DND-41 (cell line): ENCODE data around the gene LAMA2.

Source experiments
- ATAC-seq: fragments of 200-7000 bp; cut with Tn5 transposase; 3 replicates; pipeline ENCODE4 v1.9.1; 2021; ENCODE audit warnings: low read depth; ENCODE audit not compliant: insufficient read depth
- DNase-seq: peaks from one replicate; pipeline ENCODE4 v3.0.0-alpha.2; 2020
- H2AFZ ChIP-seq: 2 replicates; pipeline ENCODE4 v1.6.0; 2012; ENCODE audit warnings: low read depth, low read length
- H3K27ac ChIP-seq: 2 replicates; pipeline ENCODE4 v1.5.1; 2012; ENCODE audit warnings: low read length, inconsistent platforms
- H3K27me3 ChIP-seq: fragments of 200-600 bp; sonication (generic); 2 replicates; pipeline ENCODE4 v1.6.0; 2012; ENCODE audit warnings: low read length, mild to moderate bottlenecking, inconsistent platforms; ENCODE audit not compliant: insufficient read depth, poor library complexity
- H3K36me3 ChIP-seq: 2 replicates; pipeline ENCODE4 v1.5.1; 2012; ENCODE audit warnings: low read length, inconsistent platforms; ENCODE audit not compliant: insufficient read depth
- H3K4me1 ChIP-seq: 2 replicates; pipeline ENCODE4 v1.5.1; 2012; ENCODE audit warnings: mild to moderate bottlenecking, low read length; ENCODE audit not compliant: insufficient read depth
- H3K4me2 ChIP-seq: 2 replicates; pipeline ENCODE4 v1.6.0; 2012; ENCODE audit warnings: mild to moderate bottlenecking, moderate library complexity, low read length, inconsistent platforms; ENCODE audit not compliant: insufficient read depth
- H3K4me3 ChIP-seq, 2 experiments: fragments of 200-600 bp in 1 of 2; shearing (Covaris generic) in 1 of 2; 2 replicates each; pipeline ENCODE4 v1.5.1; 2012 to 2016; ENCODE audit warnings: inconsistent platforms in 2 of 2, low read length in 2 of 2, mild to moderate bottlenecking in 2 of 2, low read depth in 1 of 2, moderate library complexity in 1 of 2
- H3K79me2 ChIP-seq: 2 replicates; pipeline ENCODE4 v1.6.0; 2012; ENCODE audit warnings: low read length, inconsistent platforms; ENCODE audit not compliant: insufficient read depth
- H3K9ac ChIP-seq: 2 replicates; pipeline ENCODE4 v1.6.0; 2012; ENCODE audit warnings: low read depth, mild to moderate bottlenecking, inconsistent platforms, low read length, moderate library complexity
- H3K9me3 ChIP-seq: 2 replicates; pipeline ENCODE4 v1.5.1; 2012; ENCODE audit warnings: low read length, moderate library complexity, mild to moderate bottlenecking, inconsistent platforms; ENCODE audit not compliant: insufficient read depth, severe bottlenecking
- H4K20me1 ChIP-seq: 2 replicates; pipeline ENCODE4 v1.6.0; 2012; ENCODE audit warnings: low read length; ENCODE audit not compliant: insufficient read depth
- EZH2 ChIP-seq: IDR thresholded peaks from 3 replicates; pipeline ENCODE4 v1.6.1; 2012; ENCODE audit warnings: borderline replicate concordance, low read depth, mild to moderate bottlenecking, moderate library complexity, low read length, inconsistent platforms; ENCODE audit not compliant: severe bottlenecking
- TF ChIP-seq, protein P1 (sequence below): IDR thresholded peaks from 2 replicates; pipeline ENCODE4 v1.5.1; 2012; ENCODE audit warnings: borderline replicate concordance, low read length, moderate library complexity, mild to moderate bottlenecking; ENCODE audit not compliant: poor library complexity, severe bottlenecking; ENCODE audit errors: extremely low read depth

Gene LAMA2

DNA sequence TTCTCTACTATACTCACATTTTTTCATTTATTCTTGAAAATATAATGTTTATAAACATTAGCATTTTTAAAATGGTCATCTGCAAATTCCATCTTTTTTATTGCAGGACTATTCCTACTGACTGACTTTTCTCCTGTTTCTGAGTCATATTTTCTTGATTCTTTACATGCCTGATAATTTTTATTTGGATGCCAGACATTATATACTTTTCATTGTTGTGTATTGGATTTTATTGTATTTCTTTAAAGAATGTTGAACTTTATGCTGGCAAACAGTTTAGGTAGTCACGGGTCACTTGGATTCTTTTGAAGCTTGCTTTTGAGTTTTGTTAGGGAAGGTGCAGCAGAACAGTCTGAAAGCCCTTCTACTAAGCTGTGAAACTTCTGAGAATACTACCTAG lies 423.9 kb downstream of the LAMA2 start:
- Histone ChIP-seq H3K4me3 (no peak overlapping the region), H3K27me3 (no peaks in the 10 kb centered on the region), H3K79me2 (no peaks in the 10 kb centered on the region), H3K36me3 (no peaks in the 10 kb centered on the region), H4K20me1 (no peaks in the 10 kb centered on the region), H2AFZ (no peak overlapping the region), H3K27ac (no peak overlapping the region), H3K4me1 (no peaks in the 10 kb centered on the region), H3K9me3 (no peaks in the 10 kb centered on the region), H3K9ac (no peak overlapping the region), H3K4me2 (no peak overlapping the region)
- TF ChIP-seq, protein P1, sequence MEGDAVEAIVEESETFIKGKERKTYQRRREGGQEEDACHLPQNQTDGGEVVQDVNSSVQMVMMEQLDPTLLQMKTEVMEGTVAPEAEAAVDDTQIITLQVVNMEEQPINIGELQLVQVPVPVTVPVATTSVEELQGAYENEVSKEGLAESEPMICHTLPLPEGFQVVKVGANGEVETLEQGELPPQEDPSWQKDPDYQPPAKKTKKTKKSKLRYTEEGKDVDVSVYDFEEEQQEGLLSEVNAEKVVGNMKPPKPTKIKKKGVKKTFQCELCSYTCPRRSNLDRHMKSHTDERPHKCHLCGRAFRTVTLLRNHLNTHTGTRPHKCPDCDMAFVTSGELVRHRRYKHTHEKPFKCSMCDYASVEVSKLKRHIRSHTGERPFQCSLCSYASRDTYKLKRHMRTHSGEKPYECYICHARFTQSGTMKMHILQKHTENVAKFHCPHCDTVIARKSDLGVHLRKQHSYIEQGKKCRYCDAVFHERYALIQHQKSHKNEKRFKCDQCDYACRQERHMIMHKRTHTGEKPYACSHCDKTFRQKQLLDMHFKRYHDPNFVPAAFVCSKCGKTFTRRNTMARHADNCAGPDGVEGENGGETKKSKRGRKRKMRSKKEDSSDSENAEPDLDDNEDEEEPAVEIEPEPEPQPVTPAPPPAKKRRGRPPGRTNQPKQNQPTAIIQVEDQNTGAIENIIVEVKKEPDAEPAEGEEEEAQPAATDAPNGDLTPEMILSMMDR, result no peak
- TF ChIP-seq EZH2, result no peak
- DNase-seq (no peak), ATAC-seq (no peak)

DNA sequence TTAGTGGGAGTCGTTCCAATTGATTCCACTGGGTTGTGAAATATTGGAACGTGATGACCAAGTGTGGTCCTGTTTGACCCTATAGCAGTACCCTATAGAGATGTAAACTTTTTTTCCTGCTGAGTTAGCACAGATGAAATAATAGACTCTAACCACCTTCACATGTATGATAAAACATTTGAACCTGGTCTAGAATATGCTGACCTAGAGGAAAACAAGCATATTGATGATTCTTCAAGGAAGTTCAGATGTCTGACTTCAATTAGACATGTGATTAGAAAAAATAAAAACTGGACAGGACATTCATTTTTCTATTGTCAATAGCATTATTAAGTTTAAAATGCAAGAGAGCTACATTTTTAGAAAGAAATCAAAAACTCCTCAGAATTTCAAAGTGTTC lies 424.9 kb downstream of the LAMA2 start:
- no peak overlapping the region for H3K27ac ChIP-seq
- H3K79me2 ChIP-seq, result no peaks in the 10 kb centered on the region
- no peaks in the 10 kb centered on the region for H3K27me3 ChIP-seq
- H2AFZ ChIP-seq, result no peak overlapping the region
- H3K4me1 ChIP-seq, result no peaks in the 10 kb centered on the region
- DNase-seq (no peak), ATAC-seq (no peak)
- no peaks in the 10 kb centered on the region for H3K9me3 ChIP-seq
- H3K9ac ChIP-seq, result no peak overlapping the region
- no peaks in the 10 kb centered on the region for H4K20me1 ChIP-seq
- H3K4me2 ChIP-seq, result no peak overlapping the region
- H3K4me3 ChIP-seq, result no peak overlapping the region
- no peaks in the 10 kb centered on the region for H3K36me3 ChIP-seq
- TF ChIP-seq, protein P1, result no peak
- no peak for TF ChIP-seq EZH2

DNA sequence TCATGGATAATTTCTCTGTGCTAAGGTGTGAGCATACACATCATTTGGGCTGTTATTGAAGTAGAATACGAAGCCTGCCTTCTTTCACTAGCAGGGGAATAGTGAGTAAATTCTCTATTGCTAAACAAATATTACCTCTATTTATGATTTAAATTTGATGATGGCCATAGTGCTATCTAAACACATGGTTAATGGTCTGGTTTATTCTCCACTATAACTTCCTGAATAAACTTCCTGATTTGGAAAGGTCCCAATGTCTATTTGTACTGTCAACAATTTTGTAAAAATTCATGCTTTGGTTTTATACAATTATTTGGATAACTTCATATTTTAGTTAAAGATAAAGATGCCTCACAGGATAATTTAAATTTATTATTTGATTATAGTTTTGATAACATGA lies 426.2 kb downstream of the LAMA2 start:
- Histone ChIP-seq H2AFZ (no peak overlapping the region), H3K9me3 (no peaks in the 10 kb centered on the region), H3K27me3 (no peaks in the 10 kb centered on the region), H3K4me2 (no peak overlapping the region), H3K27ac (no peak overlapping the region), H4K20me1 (no peaks in the 10 kb centered on the region), H3K4me3 (no peak overlapping the region), H3K9ac (no peak overlapping the region), H3K36me3 (no peaks in the 10 kb centered on the region), H3K4me1 (no peaks in the 10 kb centered on the region), H3K79me2 (no peaks in the 10 kb centered on the region)
- ATAC-seq (no peak), DNase-seq (no peak)
- TF ChIP-seq, protein P1, result no peak
- TF ChIP-seq EZH2, result no peak

DNA sequence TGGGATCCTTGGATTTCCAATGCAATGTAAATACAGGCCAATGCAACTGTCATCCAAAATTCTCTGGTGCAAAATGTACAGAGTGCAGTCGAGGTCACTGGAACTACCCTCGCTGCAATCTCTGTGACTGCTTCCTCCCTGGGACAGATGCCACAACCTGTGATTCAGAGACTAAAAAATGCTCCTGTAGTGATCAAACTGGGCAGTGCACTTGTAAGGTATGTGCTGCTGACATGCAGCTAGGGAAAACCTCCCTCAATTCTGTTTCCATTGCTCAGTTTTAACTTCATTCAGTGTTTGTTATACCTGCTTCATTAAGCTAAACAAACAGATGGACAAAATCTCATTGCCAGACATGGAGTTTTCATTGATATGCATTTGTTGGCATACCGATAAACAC lies 429.9 kb downstream of the LAMA2 start:
- Histone ChIP-seq H3K4me2 (no peak overlapping the region), H3K4me1 (no peaks in the 10 kb centered on the region), H3K27ac (no peak overlapping the region), H3K27me3 (no peaks in the 10 kb centered on the region), H2AFZ (no peak overlapping the region), H4K20me1 (no peaks in the 10 kb centered on the region), H3K79me2 (no peaks in the 10 kb centered on the region), H3K4me3 (no peak overlapping the region), H3K9me3 (no peaks in the 10 kb centered on the region), H3K36me3 (no peaks in the 10 kb centered on the region), H3K9ac (no peak overlapping the region)
- ATAC-seq (no peak), DNase-seq (no peak)
- TF ChIP-seq, protein P1, result no peak
- no peak for TF ChIP-seq EZH2
